ENCODE data around the gene RANGAP1. TPM values are rescaled to one million over a fixed set of nuclear protein-coding genes. Genes with fewer than 3 reads are reported as not detected.
A peak's percentile ranks its signal among the peaks of the same experiment; 100 is the strongest.

The RANGAP1 gene
- total RNA-seq, 1 experiment from 2014 or later, result 177 TPM

DNA sequence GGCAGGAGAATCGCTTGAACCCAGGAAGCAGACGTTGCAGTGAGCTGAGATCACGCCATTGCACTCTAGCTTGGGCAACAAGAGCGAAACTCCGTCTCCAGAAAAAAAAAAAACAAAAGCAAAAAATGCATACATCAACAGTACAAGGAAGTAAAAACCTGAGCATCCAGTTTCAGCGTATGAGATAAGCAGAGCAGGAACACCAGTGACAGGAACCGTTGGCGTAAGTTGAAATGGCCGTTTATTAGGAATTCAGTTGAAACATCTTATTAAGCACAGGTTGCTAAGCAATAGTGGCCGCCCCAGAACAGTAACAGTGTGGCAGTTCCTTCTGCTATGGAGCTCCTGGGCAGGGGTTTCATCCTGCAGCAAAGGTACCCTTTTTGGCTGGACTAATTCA is 84.8 kb downstream of the RANGAP1 start:
- CTCF ChIA-PET, result no interaction called here
- Histone ChIP-seq H3K27me3 (replicated peaks; ENCODE audit: insufficient read depth, low read depth, low read length, poor library complexity) (no peaks in the 10 kb centered on the region), H3K9me3 (ENCODE audit: low read depth, low read length, poor library complexity, severe bottlenecking) (no peaks in the 10 kb centered on the region), H3K36me3 (ENCODE audit: insufficient read depth, low read length, poor library complexity, severe bottlenecking) (no peaks in the 10 kb centered on the region), H3K27ac (ENCODE audit: low read depth, low read length, poor library complexity, severe bottlenecking) (no peak overlapping the region), H3K4me3 (ENCODE audit: low read depth, low read length, poor library complexity, severe bottlenecking) (no peak overlapping the region), H3K4me1 (ENCODE audit: insufficient read depth, low read length, poor library complexity, severe bottlenecking) (peaks cover 20% of the 10 kb centered on the region)
- BruUV-seq (replicated peaks), result no TSS peak
- DNase-seq (ENCODE audit: low spot score), result no peak
- intact Hi-C loops (cut with micrococcal nuclease; ENCODE audit: unreplicated experiment), result no loop called here
- POLR2A ChIA-PET (ENCODE audit: low non-redundant PET), result no interaction called here
- no peak for TF ChIP-seq EZH2 (IDR thresholded peaks at IDR 0.05; ENCODE audit: borderline replicate concordance, low read depth, low read length, poor library complexity, severe bottlenecking)
- TF ChIP-seq, protein P1, sequence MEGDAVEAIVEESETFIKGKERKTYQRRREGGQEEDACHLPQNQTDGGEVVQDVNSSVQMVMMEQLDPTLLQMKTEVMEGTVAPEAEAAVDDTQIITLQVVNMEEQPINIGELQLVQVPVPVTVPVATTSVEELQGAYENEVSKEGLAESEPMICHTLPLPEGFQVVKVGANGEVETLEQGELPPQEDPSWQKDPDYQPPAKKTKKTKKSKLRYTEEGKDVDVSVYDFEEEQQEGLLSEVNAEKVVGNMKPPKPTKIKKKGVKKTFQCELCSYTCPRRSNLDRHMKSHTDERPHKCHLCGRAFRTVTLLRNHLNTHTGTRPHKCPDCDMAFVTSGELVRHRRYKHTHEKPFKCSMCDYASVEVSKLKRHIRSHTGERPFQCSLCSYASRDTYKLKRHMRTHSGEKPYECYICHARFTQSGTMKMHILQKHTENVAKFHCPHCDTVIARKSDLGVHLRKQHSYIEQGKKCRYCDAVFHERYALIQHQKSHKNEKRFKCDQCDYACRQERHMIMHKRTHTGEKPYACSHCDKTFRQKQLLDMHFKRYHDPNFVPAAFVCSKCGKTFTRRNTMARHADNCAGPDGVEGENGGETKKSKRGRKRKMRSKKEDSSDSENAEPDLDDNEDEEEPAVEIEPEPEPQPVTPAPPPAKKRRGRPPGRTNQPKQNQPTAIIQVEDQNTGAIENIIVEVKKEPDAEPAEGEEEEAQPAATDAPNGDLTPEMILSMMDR (conservative IDR thresholded peaks at IDR 0.05; ENCODE audit: low read depth, low read length), result no peak

DNA sequence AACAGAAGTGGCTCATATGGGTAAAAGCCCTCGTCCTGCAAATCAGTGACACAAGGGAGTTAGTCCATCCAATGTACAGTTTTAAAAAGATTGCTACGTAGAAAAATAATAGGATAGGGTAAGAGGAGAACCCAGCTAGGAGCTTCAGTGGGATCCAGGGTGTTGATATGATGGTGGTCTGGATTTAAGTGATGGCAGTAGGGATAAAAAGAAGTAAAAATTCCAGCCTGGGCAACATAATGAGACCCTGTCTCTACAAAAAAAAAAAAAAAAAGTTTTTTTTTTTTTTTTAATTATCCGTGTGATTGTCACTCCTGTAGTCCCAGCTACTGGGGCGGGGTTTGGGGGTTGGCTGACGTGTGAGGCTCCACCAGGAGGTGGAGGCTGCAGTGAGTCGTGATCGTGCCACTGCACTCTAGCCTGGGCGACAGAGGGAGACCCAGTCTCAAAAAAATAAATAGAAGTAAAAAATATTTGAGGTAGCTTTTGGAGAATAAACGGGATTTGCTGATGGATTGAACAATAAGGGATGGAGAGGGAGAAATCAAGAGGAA is 87.9 kb downstream of the RANGAP1 start:
- BruUV-seq (replicated peaks), result no TSS peak
- POLR2A ChIA-PET (ENCODE audit: low non-redundant PET), result interaction anchor here (0.6 kb wide), 2 partner anchors 167 to 354 kb away, joined by 3 read pairs; no protein-coding TSS in a partner anchor
- intact Hi-C loops (cut with micrococcal nuclease; ENCODE audit: unreplicated experiment), result no loop called here
- Histone ChIP-seq H3K27me3 (replicated peaks; ENCODE audit: insufficient read depth, low read depth, low read length, poor library complexity) (no peaks in the 10 kb centered on the region), H3K27ac (ENCODE audit: low read depth, low read length, poor library complexity, severe bottlenecking) (peak overlapping the region; percentile 8), H3K36me3 (ENCODE audit: insufficient read depth, low read length, poor library complexity, severe bottlenecking) (no peaks in the 10 kb centered on the region), H3K4me1 (ENCODE audit: insufficient read depth, low read length, poor library complexity, severe bottlenecking) (peaks cover 16% of the 10 kb centered on the region), H3K4me3 (ENCODE audit: low read depth, low read length, poor library complexity, severe bottlenecking) (peak overlapping the region; percentile 61), H3K9me3 (ENCODE audit: low read depth, low read length, poor library complexity, severe bottlenecking) (no peaks in the 10 kb centered on the region)
- CTCF ChIA-PET, result interaction anchor here (1.7 kb wide), 1 partner anchor 275 kb away, joined by 6 read pairs; no protein-coding TSS in a partner anchor
- TF ChIP-seq, protein P1 (conservative IDR thresholded peaks at IDR 0.05; ENCODE audit: low read depth, low read length), result no peak
- TF ChIP-seq EZH2 (IDR thresholded peaks at IDR 0.05; ENCODE audit: borderline replicate concordance, low read depth, low read length, poor library complexity, severe bottlenecking), result no peak
- DNase-seq (ENCODE audit: low spot score), result peak; percentile 71

DNA sequence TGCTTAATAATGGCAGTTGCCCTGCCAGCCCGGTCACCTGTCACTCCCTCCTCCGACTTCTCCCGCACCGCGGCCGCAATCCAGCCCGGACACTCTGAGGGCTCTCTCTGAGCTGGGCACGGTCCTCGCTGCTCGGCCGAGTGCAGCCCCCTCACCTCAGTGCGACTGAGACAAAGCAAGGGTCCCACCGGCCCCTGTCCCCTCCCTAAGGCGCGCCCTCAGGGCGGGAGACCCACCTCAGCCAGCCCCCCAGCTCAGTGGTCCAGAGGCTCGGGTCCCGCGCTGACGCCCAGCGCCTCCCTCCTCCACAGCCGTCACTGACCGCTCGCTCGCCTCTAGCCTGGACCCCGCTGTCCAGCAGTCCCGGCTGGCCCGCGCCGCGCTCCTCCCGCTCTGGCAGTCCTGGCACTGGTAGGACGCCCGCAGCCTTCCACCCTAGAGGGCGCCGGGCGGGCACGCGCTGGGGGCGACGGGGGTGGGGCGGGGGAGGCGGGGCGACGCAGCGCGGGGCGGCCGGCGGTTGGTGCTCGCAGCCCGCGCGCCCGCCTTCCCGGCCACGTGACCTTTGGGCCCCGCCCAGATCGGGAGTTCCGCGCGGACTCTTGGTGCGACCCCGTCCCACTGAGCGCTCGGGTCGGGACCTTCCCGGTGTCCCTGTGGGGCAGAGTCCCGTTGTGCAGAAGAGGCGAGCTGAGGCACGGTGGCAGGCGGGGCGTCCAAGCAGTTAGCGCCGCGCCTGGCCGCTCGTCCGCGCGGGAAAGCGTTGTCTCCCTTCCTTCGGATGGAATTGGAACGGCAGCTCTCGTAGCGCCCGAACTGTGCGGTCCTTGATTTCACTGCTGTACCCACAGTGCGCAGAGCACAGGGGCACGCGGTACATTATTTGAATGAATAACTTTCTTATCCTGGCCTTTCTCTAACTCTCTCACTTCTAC is 88.7 kb downstream of the RANGAP1 start:
- no peaks in the 10 kb centered on the region for H3K9me3 ChIP-seq (ENCODE audit: low read depth, low read length, poor library complexity, severe bottlenecking)
- no TSS peak for BruUV-seq (replicated peaks)
- TF ChIP-seq, protein P1 (conservative IDR thresholded peaks at IDR 0.05; ENCODE audit: low read depth, low read length), result 0 out of 2 replicates have a peak, but pooled peaks have one; percentile 22
- TF ChIP-seq EZH2 (IDR thresholded peaks at IDR 0.05; ENCODE audit: borderline replicate concordance, low read depth, low read length, poor library complexity, severe bottlenecking), result no peak
- peaks cover 16% of the 10 kb centered on the region for H3K4me1 ChIP-seq (ENCODE audit: insufficient read depth, low read length, poor library complexity, severe bottlenecking)
- no peaks in the 10 kb centered on the region for H3K27me3 ChIP-seq (replicated peaks; ENCODE audit: insufficient read depth, low read depth, low read length, poor library complexity)
- POLR2A ChIA-PET (ENCODE audit: low non-redundant PET), result no interaction called here
- peak; percentile 88 for DNase-seq (ENCODE audit: low spot score)
- H3K36me3 ChIP-seq (ENCODE audit: insufficient read depth, low read length, poor library complexity, severe bottlenecking), result no peaks in the 10 kb centered on the region
- CTCF ChIA-PET, result interaction anchor here (1.7 kb wide), 1 partner anchor 275 kb away, joined by 6 read pairs; no protein-coding TSS in a partner anchor
- peak overlapping the region; percentile 8 for H3K27ac ChIP-seq (ENCODE audit: low read depth, low read length, poor library complexity, severe bottlenecking)
- H3K4me3 ChIP-seq (ENCODE audit: low read depth, low read length, poor library complexity, severe bottlenecking), result peak overlapping the region; percentile 61
- intact Hi-C loops (cut with micrococcal nuclease; ENCODE audit: unreplicated experiment), result no loop called here

Small RNAs within 50 kb of the gene (microRNA-seq; reads per million reads assigned to microRNA genes)
- gene MIR6889, result 4.0 reads per million, percentile 11 among the genes with 10 or more reads in this experiment

Other genes with a start within 250 kb of the RANGAP1 start
- 77.2 and 85.6 TPM in 2 replicates for gene EP300, start 193.6 kb downstream of the RANGAP1 start, total RNA-seq (2021)
- 31.9 and 32.0 TPM in 2 replicates for gene L3MBTL2, start 80.9 kb downstream of the RANGAP1 start, total RNA-seq (2021)
- gene CHADL, start 45.3 kb downstream of the RANGAP1 start, total RNA-seq (2021), result not detected in 2 replicates
- gene ZC3H7B, start 15.3 kb upstream of the RANGAP1 start, total RNA-seq (2021), result 83.9 and 90.4 TPM in 2 replicates
- gene TEF, start 95.8 kb upstream of the RANGAP1 start, total RNA-seq (2021), result 3.9 and 8.0 TPM in 2 replicates
- 48.1 and 53.8 TPM in 2 replicates for gene TOB2, start 160.6 kb upstream of the RANGAP1 start, total RNA-seq (2021)
- 72.6 and 85.5 TPM in 2 replicates for gene PHF5A, start 182.5 kb upstream of the RANGAP1 start, total RNA-seq (2021)
- gene ACO2, start 182.9 kb upstream of the RANGAP1 start, total RNA-seq (2021), result 125 and 127 TPM in 2 replicates